Measurements from ENCODE around the gene APOBEC3F.

GRCh38 chr22:39081016-39081415 lies 40.4 kb downstream of the APOBEC3F start:
- TF ChIP-seq OSR1 (CRISPR knock-in tag; IDR thresholded peaks at IDR 0.05) (no peak), ZNF8 (CRISPR knock-in tag; IDR thresholded peaks at IDR 0.05) (no peak), PPARA (CRISPR knock-in tag; IDR thresholded peaks at IDR 0.05; ENCODE audit: borderline replicate concordance) (no peak), CREB5 (CRISPR knock-in tag; IDR thresholded peaks at IDR 0.05; ENCODE audit: low read depth) (no peak), ZC3H10 (CRISPR knock-in tag; IDR thresholded peaks at IDR 0.05) (no peak), ISL1 (CRISPR knock-in tag; IDR thresholded peaks at IDR 0.05) (no peak), ESRRG (CRISPR knock-in tag; IDR thresholded peaks at IDR 0.05) (no peak), BACH2 (CRISPR knock-in tag; IDR thresholded peaks at IDR 0.05; ENCODE audit: borderline replicate concordance) (no peak), ZNF565 (CRISPR knock-in tag; conservative IDR thresholded peaks at IDR 0.05; ENCODE audit: low read depth) (no peak)

All from SK-N-SH treated with all-trans-retinoic acid at 6 μM for 48 hours (cell line).